Dermis lymphatic vessel endothelial cell (primary cell): Measurements from ENCODE around the gene ZNF236. TPM values are rescaled to one million over a fixed set of nuclear protein-coding genes. Genes with fewer than 3 reads are reported as not detected.

Experiments
- total RNA-seq: library from RNA; depleted of rRNA; stranded (reverse); fragments of >200 nt; gene quantifications from 2 replicates; pipeline ENCODE4 v1.2.1, GENCODE V29; 2014

The ZNF236 gene
- total RNA-seq, result 4.6 and 7.2 TPM in 2 replicates

GRCh38 chr18:76822506-76823160 is at the start of gene ZNF236:
Gene ZNF236 (plus strand): TSS chr18:76822557. CDS start chr18:76822608, 51 bp downstream.

